NCI-H526 (cell line): Measurements from ENCODE around the gene RASSF9.

Source experiments
- DNase-seq, 2 experiments: peaks; one replicate each; lab custom pipeline; 2025; lab: John Stamatoyannopoulos, UW

Gene RASSF9

DNA sequence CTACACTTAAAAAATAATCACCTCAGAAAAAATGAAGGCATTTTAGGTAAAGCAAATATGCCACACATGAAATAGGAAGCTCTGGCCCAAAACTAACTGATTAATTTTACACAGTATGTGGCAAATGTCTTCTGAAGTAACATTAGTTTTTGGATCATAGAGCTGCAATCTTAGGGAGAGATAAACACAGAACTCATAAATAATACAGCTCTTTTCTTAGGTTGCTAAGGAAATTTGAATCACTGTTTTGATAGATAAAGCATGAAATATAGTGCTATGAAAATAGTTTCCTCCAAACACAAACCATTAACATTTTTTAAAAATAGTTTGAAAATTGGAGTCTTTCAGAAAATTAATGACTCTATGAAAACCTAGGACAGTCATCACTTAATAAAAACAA, 15.0 kb downstream of the RASSF9 start:
- no peak for DNase-seq

DNA sequence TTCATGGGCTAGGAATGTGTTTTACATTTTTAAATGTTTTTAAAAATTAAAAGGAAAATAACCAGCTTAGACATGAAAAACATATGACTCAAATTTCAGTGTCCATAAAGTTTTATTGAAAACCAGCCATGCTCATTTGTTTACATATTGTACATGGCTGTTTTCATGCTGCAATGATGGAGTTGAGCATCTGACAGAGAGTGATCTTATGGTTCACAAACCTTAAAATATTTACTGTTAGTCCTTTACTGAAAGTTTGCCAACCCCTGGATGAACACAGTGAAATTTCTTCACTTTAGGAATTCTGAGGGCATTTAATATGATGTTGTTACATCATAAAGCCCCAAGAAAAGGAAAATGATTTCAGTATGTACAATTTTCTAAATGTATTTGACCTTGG, 16.1 kb downstream of the RASSF9 start:
- DNase-seq: no peak

DNA sequence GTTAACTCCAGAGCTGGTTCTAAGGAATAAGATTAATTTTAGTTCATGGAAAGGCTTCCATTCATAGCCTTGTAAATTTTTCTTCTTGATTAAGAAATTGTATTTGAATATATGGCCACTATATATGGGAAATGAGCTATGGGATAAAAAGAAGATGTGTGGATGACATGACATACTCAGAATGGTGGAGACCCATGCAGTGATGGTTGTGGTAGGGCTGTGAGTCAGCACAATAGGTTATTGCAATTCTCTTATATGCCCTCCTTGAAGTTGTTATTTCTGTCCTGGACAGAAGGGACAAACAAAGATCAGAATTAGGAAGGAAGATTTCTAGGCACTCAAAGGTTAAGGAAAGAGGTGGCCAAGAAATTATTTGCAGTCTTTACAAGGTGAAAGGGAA, 21.5 kb downstream of the RASSF9 start:
- no peak for DNase-seq

DNA sequence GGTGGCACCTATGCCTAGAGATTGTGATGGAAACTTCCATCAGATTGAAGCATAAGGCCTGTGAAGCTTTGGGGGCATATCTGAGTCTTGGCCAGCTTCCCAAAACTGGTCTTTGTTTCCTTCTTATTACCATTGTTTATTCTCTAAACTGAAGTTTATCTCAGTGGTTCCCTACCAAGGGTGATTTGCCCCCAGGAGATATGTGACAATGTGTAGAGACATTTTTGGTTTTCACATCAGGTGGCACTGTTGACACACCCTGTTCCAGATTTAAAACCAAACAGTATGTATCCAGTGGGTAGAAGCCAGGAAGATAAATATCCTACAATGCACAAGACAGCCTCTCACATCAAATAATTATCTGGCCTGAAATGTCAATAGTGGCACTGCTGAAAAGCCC, 22.1 kb downstream of the RASSF9 start:
- no peak for DNase-seq

DNA sequence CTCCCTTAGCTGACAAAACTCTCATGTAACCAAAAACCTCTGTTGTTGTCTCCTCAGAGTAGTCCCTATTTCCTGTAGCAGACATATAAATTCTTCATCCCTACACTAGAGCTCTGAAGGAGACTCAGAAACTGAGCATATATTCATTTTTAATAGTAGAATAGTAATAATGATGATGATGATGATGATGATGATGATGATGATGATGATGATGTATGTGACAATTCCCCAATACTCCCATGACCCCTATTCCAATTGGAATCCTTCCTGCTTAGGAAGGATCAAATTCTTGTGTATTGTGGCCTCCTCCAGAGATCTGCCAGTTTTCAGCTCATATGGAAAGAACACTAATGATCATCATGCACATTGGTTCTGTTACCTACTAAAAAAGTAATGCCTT, 26.7 kb downstream of the RASSF9 start:
- DNase-seq: no peak

DNA sequence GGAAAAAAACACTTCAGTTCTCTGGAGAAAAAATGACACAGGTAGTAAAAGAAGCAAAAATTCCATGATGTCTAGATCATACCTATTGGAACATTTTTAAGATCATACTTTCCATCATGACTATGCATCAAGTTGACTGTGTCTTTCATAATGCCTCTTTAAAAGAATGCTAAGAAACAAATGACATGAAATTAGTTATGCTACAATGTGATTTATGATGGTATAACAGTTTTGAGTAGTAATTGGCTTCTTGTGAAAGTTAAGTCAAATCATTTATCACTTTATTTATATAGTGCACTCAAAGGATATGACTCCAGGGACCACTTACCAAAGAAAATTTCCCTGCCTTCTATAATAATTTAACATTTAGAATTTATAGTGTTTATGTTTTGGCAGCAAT, 28.5 kb downstream of the RASSF9 start:
- DNase-seq: no peak

DNA sequence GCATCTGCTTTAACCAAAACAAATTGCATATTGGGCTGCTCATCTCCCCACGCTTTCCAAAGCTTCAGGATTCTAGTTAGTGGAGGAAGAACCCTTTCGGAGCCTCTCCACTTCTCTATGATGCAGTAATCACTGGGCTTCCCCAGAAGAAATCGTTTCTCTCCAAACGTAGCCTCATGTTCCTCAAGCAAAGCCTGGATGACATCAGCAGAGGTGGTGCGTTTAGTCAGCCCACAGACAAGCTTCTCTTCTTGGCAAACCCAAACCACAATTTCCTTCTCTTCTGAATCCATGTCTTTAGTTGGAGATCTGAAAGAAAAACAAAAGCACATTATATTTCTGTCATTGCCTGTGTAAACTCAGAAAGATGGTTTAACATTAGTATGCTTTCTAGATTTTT, 30.6 kb downstream of the RASSF9 start:
- no peak for DNase-seq

DNA sequence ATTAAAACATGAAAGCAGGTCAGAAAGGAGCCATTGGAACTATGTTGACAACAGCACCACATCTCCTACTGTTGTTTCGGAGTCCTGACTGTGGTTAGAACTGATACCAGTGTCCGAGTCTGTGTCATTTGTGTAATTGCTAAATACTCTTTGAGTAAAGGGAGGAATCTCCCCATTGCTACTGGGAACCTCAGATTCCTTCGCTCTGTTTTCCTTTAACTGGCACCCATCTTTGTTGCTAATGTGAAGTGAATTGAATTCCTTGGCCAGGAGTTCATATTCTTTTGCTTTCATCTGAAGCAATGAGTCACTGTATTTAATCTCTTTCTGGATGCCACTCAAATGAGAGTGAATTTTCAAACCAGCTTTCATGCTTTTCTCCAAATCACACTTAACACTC, 31.5 kb downstream of the RASSF9 start:
- no peak for DNase-seq

DNA sequence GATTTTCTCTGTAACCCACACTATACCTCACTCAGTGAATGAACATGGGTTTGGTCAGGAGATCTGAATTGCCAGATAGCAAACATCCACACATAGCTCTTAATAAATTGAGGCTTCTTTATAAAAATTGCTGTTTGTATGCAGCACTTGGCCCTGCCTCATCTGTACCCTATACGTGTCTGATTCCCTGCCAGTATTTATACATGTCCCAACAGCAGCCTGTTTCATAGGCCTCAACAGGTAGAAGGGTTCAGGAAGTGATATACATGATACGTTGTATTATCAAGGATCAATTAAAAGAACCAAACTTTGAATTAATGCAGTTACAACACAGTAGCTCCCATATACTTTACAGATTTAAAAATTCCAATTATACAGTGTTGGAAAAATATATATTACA, 32.3 kb downstream of the RASSF9 start:
- DNase-seq: no peak

DNA sequence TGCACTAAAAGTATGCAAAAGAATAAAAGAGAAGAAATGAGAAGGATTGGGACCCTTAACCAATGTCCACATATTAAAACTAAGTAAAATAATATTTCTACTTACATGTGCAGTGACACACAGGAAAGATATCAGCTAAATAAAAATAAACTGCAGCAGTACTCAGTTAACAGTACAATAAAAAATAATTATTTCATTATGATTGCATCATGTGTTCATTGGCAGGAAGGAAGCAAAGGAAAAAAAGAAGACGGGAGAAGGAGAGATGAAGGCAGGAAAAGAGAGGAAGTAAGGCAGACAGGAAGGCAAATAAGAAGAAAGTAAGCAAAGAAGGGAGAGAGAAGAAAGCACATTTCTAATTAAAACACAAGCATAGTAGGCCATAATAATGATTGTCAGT, 33.0 kb downstream of the RASSF9 start:
- no peak for DNase-seq

DNA sequence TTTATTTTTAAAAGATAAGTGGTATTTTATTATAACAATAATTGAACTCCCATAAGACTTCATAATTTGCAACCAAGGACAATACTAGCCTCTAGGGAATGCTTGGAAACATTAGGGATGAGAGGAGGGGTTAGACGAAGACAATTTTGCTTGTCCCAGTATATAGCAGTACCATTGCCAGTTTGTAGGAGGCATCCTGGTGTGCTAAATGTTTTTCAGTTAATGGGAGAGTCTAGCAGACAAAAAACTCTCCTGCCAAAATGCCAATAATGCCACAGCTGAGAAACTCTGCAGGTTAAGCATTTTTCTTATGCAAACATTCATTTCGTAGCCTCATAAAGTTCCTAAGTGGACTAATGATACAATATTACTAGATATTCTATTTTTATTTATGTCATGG, 38.1 kb downstream of the RASSF9 start:
- no peak for DNase-seq

DNA sequence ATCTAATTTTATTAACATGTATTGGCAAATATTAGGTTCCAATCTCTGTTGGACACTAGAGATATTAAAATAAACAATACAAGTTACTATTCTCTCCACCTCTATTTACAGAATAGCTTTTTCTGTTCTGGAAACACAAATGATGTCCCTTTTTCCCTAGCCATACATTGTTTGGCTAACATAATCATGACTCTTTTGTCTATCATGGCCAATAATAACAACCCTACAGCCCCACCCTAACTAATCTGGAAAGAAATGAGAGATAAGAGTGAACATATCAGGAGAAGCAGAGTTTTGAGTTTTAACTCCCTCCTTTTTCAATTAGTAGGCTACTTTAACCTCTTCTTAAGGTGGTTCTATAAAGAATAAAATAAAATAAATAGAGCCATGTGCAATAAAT, 40.2 kb downstream of the RASSF9 start:
- no peak for DNase-seq

DNA sequence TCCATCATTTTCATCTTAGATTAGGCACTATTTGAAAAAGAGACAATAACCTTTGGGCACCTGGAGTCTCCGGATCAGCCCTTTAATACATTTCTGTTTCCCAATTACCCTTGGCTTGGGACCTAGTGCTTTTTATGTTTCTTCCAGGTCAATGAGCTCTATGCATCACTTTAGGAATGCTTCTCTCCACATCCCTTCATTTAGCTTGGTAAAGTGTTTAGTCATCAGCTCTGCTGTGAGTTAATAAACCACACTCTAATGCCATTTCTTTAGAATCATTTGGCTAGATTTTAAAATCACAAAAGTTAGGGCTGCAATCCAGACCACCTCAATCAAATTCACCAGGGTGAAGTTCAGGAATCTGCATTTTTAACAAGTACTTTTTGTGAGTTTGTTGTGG, 41.7 kb downstream of the RASSF9 start:
- DNase-seq: no peak

DNA sequence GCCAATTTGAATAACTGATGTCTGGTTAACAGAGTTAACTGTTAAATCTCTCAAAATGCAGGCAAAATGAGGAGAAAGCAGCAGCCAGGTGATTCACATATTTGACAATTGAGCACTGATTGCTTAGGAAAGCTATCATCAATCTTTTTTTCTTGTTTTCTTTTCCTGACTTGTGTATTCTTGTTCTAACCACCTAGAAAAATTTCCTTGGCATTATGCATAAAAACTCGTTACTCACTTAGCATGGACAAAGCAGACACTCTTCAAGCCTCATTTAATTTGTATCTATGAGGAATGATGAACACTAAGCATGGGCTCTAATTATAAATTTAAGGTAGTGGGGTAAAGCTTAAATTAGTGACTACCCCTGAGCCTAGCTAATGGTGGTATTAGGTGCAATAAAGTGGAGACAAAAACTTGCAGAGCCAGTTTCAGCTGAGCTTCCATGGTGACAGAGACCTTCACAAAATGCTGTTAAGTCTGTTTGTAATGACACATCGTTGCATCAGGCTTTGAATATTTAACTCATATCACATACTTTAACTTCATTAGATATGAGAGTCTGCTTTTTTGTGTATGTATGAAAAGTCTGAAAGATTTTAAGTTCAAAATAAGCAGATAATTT, 52.0 kb downstream of the RASSF9 start:
- DNase-seq: peak in 1 of 2 experiments; percentile 38

DNA sequence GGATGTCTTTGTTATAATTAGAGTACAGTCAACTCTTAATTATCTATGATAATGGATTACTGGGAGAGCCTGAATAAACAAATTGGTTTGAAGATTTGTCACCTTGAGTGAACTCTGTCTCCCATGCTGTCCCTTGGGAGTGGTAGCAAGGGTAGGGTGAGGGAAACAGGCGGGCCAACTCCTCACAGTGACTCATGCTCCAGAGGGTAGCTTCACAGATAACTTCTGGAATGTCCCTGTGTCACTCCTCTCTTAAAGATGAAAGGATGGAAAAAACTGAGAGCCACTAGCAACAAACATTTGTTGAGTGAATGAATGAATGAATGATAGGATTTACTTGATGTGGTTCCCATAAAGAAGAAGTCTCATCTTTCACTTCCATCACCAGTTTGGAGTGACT, 53.5 kb downstream of the RASSF9 start:
- DNase-seq: no peak

DNA sequence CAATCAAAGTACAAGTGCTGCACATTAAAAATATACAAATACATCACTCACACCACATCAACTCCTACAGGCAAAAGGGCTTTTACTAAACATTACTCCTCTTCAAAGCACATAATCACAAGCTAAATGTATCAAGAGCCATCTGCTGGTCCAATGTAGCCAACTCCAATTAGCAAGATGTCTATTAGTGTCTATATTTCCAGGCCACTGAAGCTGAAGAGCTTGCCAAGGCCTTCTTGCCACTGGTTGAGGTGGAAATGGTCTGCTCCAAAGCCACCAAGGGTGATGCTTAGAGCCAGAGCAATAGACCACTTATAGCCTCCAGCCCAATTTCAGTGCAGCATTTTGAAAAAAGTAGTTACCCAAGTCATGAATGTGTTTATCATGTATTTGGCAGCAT, 54.4 kb downstream of the RASSF9 start:
- DNase-seq: no peak

DNA sequence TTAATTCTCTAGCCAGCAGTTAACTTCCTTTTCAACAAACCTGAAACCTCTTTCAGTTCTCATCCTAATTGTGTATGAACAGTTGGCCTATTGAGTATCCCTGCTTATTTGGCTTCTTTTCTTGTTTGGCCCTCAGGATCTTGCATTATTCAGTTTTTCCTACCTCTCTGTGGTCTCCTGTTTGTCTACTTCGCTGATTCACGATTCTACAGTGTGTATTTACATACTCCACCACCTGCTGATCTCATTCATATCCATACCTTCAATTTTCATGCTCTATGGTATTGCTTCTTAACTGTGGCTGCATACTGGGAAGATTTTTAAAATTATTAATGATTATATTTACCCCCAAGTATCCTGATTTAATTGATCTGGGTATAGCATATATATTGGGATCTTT, 56.4 kb downstream of the RASSF9 start:
- peak; percentile 29 to 36 for DNase-seq

DNA sequence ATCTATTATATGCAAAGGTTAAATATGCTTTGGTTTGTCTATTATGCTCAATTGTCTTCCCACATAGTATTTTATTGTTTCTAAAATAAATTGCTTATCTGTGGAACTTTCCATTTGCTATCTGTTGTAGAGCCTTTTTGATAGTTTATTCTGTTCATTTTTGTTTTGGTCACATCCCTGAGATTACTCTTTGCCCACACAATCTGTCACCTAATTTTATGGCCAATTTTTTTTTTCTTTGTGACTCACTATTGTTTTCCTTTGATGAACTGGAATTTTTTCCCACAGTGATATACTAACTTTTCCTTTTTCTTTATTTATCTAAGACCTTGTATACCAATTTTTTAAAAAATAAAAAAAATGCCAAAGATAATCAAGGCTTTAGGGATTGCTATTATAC, 61.1 kb downstream of the RASSF9 start:
- no peak for DNase-seq

DNA sequence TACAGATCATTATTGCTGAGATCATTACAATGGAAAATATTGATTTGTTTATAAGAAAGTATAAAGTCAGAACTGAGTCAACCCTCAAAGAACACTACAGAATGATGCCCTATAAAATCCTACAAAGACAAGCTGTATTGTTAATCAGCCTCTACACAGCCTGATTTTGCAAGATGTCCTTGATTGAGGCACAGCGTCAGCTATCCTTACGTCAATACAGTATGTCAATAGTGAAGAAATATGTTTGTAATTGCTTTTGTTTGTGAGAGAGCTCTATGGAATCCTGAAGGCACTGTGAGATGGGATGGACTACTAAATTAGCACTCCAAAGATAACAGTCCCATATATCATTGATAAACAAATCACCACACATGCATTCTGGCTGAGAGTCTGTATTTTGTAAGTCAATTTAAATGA, 70.7 kb downstream of the RASSF9 start:
- no peak for DNase-seq

DNA sequence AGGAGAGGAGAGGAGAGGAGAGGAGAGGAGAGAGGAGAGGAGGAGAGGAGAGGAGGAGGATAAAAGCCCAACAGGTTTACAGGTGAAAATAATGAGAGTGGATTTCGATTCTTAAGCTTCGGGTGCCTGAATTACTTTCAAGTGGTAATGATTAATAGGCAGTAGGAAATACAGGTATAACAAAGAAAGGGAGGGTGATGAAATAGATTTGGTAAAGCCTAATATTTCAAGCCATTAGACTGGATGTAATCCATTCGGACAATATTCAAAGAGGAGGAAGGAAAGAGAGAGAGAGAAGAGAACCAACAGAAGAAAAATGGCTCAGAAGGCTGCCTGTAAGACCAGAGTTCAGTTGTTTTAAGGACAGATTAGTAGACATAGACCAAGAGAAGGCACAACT, 76.6 kb downstream of the RASSF9 start:
- DNase-seq: no peak

DNA sequence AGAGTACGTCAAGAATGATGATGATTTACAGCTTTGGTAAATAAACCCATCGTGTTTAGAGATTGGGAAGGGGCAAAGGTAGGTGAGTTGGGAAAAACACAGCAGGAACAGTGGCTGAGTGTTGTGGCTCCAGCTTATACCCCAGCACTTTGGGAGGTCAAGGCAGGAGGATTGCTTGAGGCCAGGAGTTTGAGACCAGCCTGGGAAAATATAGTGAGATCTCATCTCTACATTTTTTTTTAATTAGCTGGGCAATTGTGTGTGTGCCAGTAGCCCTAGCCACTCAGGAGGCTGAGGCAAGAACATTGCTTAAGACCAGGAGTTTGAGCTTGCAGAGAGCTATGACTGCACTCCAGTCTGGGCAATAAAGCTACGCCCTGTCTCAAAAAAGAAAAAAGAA, 77.1 kb downstream of the RASSF9 start:
- DNase-seq: no peak

DNA sequence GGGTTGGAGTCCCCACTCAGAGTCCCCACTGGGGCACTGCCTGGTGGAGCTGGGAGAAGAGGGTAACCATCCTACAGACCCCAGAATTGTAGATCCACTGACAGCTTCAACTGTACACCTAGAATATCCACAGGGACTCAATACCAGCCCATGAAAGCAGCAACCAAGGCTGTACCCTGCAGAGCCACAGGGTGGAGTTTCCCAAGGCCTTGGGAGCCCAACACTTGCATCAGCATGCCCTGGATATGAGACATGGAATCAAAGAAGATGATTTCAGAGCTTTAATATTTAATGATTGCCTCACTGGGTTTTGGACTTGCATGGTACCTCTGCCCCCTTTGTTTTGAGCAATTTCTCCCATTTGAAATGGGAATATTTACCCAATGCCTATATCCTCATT, 80.4 kb downstream of the RASSF9 start:
- DNase-seq: no peak
